Transverse colon (tissue), 4 donors: Measurements from ENCODE around the gene MDM2. TPM values are rescaled to one million over a fixed set of nuclear protein-coding genes. Genes with fewer than 3 reads are reported as not detected.

ENCODE experiments used
- DNase-seq: peaks from one replicate; pipeline ENCODE4 v3.0.0-alpha.2; 2019
- H3K27ac ChIP-seq, 4 donors: fragments of 200-600 bp; sonication (generic); 2 replicates each; pipeline ENCODE4 v1.5.1; 2016 to 2018; ENCODE audit warnings: inconsistent platforms in 4 of 4
- H3K27me3 ChIP-seq: fragments of 200-600 bp; sonication (generic); 2 replicates; pipeline ENCODE4 v1.5.1; 2017; ENCODE audit warnings: inconsistent platforms
- H3K36me3 ChIP-seq, 4 donors: fragments of 200-600 bp; sonication (generic); 2 replicates each; pipeline ENCODE4 v1.5.1; 2017 to 2019; ENCODE audit warnings: inconsistent platforms in 4 of 4
- H3K4me1 ChIP-seq, 4 donors: fragments of 200-600 bp; sonication (generic); 2 replicates each; pipeline ENCODE4 v1.5.1; 2017 to 2020; ENCODE audit warnings: inconsistent platforms in 4 of 4
- H3K4me3 ChIP-seq, 4 donors: fragments of 200-600 bp; sonication (generic); 1 replicate in 1 of 4; 2 replicates in 3 of 4; pipeline versions ENCODE4 v1.5.1 to v1.6.1; 2017 to 2019; ENCODE audit warnings: inconsistent platforms in 4 of 4
- H3K9me3 ChIP-seq, 2 donors: fragments of 200-600 bp; sonication (generic); 2 replicates each; pipeline ENCODE4 v1.5.1; 2017 to 2019; ENCODE audit warnings: inconsistent platforms in 2 of 2
- EP300 ChIP-seq: sonication (generic); formaldehyde crosslinking; IDR thresholded peaks from one replicate; pipeline ENCODE4 v1.6.1; 2017; ENCODE audit warnings: antibody characterized with exemption, low read depth
- POLR2A ChIP-seq: fragments of 450-650 bp; IDR thresholded peaks from one replicate; pipeline ENCODE4 v1.6.1; 2016; ENCODE audit warnings: antibody characterized with exemption, mild to moderate bottlenecking, moderate library complexity
- POLR2AphosphoS5 ChIP-seq, 3 donors: sonication (generic); formaldehyde crosslinking; IDR thresholded peaks; one replicate each; pipeline ENCODE4 v1.6.1; 2016; ENCODE audit warnings: antibody characterized with exemption in 3 of 3
- WGBS, 2 donors: methylation state at CpG; one replicate each; pipeline ENCODE4 v1.1.5; 2018; ENCODE audit warnings: low coverage in 1 of 2; 5-methylcytosine and 5-hydroxymethylcytosine counted together
- in situ Hi-C, 4 donors: fragments of 200-750 bp; cut with MboI; loops; one replicate each; pipeline versions ENCODE4 v1.15.0 to v1.15.1; 2017; ENCODE audit warnings: low sequenced_read_pairs in 3 of 4, low pct_ligation_motif_present in 1 of 4, low pct_unique_long_range_greater_than_20kb in 1 of 4
- intact Hi-C: fragments of 100-400 bp; cut with DNase I; formaldehyde crosslinking; loops from one replicate; pipeline ENCODE4 v1.15.1; 2023; ENCODE audit warnings: low total_unique reads
- total RNA-seq, 4 donors: library from RNA; depleted of rRNA; stranded (reverse); fragments of >200 nt; gene quantifications; one replicate each; pipeline ENCODE4 v1.1.0, GENCODE V29; 2016
- TF ChIP-seq, protein P1 (sequence below), 5 experiments: fragments of 200-600 bp in 3 of 5; fragments of 450-650 bp in 2 of 5; sonication (generic) in 3 of 5; IDR thresholded peaks; 1 replicate in 2 of 5; 2 replicates in 3 of 5; pipeline ENCODE4 v1.5.1; 2016 to 2017; ENCODE audit warnings: antibody characterized with exemption in 5 of 5, inconsistent platforms in 3 of 5, mild to moderate bottlenecking in 2 of 5, moderate library complexity in 1 of 5

The MDM2 gene
- total RNA-seq, 4 donors from 2014 or later = 45.7 to 291 (median 220) TPM

DNA sequence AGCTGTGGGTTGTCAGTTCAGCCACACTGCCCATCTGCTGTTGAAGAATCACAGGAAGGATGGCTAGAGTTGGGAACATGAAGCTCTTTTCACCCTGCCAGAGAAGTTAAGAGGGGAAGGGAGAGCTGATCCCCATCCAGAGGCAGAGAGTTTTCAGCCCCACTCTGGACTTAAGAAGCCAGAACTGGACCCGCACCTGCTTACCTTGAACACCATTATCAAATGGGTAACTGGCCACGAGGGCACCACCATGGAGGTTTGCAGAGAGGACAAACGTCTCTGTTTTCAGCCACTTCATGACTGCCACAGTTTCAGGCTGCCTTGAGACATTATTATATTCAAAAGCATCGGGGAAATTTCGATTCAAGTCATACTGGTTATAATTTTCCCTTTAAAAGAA is 62.0 kb downstream of the MDM2 start:
- Histone ChIP-seq H3K36me3 (peaks cover 0 to 7% (median 3%) of the 10 kb centered on the region in 4 donors), H3K4me1 (no peaks in the 10 kb centered on the region), H3K4me3 (no peak overlapping the region), H3K27me3 (no peaks in the 10 kb centered on the region), H3K9me3 (no peaks in the 10 kb centered on the region), H3K27ac (no peak overlapping the region)
- DNase-seq = no peak
- in situ Hi-C loops = loop anchor here in 1 of 4 donors (25.0 kb wide), 2 partner anchors 192 to 392 kb away; no protein-coding TSS in a partner anchor
- intact Hi-C loops = no loop called here
- WGBS, 2 donors = 89% methylated on average over 4 to 5 of the region's 5 CpGs
- TF ChIP-seq EP300 = no peak
- TF ChIP-seq, protein P1, sequence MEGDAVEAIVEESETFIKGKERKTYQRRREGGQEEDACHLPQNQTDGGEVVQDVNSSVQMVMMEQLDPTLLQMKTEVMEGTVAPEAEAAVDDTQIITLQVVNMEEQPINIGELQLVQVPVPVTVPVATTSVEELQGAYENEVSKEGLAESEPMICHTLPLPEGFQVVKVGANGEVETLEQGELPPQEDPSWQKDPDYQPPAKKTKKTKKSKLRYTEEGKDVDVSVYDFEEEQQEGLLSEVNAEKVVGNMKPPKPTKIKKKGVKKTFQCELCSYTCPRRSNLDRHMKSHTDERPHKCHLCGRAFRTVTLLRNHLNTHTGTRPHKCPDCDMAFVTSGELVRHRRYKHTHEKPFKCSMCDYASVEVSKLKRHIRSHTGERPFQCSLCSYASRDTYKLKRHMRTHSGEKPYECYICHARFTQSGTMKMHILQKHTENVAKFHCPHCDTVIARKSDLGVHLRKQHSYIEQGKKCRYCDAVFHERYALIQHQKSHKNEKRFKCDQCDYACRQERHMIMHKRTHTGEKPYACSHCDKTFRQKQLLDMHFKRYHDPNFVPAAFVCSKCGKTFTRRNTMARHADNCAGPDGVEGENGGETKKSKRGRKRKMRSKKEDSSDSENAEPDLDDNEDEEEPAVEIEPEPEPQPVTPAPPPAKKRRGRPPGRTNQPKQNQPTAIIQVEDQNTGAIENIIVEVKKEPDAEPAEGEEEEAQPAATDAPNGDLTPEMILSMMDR (IDR thresholded peaks at IDR 0.05) = no peak
- no peak for TF ChIP-seq POLR2A
- TF ChIP-seq POLR2AphosphoS5 (IDR thresholded peaks at IDR 0.05) = no peak

DNA sequence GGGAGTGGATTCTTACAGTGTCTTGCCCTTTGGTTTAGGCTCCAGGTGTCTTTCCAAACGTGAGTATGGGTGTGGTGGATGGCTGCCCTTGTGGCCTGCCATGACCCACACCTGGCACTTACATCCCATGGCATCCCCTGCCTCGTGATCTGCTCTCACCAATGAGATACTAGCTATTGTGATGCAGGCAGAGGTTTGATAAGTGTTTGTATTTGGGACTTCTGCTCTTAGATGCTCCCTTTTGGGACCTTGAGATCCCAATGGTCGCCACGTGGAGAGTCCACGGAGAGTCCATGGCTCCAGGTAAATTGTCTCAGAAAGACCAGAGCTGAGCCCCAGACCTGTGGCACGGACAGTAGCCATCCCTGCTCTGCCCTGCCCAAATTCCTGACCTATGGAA is 62.5 kb downstream of the MDM2 start:
- Histone ChIP-seq H3K4me1 (no peaks in the 10 kb centered on the region), H3K36me3 (peaks cover 0 to 7% (median 3%) of the 10 kb centered on the region in 4 donors), H3K27me3 (no peaks in the 10 kb centered on the region), H3K4me3 (no peak overlapping the region), H3K9me3 (no peaks in the 10 kb centered on the region), H3K27ac (no peak overlapping the region)
- no peak for DNase-seq
- in situ Hi-C loops = loop anchor here in 1 of 4 donors (25.0 kb wide), 2 partner anchors 192 to 392 kb away; no protein-coding TSS in a partner anchor
- intact Hi-C loops = no loop called here
- TF ChIP-seq POLR2A (no peak), EP300 (no peak), POLR2AphosphoS5 (IDR thresholded peaks at IDR 0.05) (no peak)
- TF ChIP-seq, protein P1 (IDR thresholded peaks at IDR 0.05) = no peak
- 83% methylated on average over 6 of the region's 6 CpGs; no CpG with 5 or more reads in 1 of the 2 donors for WGBS, 2 donors

DNA sequence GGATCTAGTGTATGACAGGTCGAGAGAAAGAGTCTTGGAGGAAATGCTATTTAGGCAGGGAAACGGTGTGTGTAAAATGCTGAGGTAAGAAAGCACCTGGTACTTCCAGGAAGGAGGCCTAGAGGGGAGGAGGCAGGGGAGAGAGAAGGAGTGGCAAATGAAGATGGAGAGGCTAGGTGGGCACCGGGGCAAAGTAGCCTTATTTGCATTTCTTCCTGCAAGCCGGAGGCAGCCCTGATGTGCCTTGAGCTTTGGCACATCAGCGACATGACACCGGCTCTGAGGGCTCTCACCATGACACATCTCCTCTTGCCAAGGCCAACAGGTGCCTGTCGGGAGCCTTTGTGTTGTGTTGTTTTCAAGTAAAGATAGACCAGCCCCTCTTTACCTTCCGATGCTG is 63.4 kb downstream of the MDM2 start:
- in situ Hi-C loops = loop anchor here in 1 of 4 donors (25.0 kb wide), 2 partner anchors 191 to 391 kb away; no protein-coding TSS in a partner anchor
- H3K36me3 ChIP-seq = peaks cover 0 to 7% (median 3%) of the 10 kb centered on the region in 4 donors
- 58 to 81% methylated on average over 5 to 8 of the region's 8 CpGs for WGBS, 2 donors

DNA sequence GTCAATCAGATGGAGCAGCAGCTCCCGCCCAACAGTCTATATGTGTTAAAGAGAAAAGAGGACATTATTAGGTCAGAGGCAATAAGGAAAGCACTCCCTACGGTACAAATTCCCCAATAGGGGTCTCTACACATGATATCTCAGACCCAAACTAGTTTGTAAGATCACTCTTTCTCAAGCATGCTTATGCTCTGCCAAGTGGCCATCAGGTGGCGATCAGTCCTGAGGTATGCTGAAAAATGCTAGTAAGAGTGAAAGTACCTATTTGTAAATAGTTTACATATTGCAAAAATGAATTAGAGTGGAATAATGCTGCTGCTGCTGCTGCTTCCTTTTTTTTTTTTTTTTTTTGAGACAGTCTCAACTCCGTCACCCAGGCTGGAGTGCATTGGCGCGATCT is 63.9 kb downstream of the MDM2 start:
- intact Hi-C loops = no loop called here
- Histone ChIP-seq H3K27ac (no peak overlapping the region), H3K27me3 (no peaks in the 10 kb centered on the region), H3K4me3 (no peak overlapping the region), H3K4me1 (no peaks in the 10 kb centered on the region), H3K36me3 (peaks cover 0 to 7% (median 3%) of the 10 kb centered on the region in 4 donors), H3K9me3 (no peaks in the 10 kb centered on the region)
- 80% methylated on average over 3 to 6 of the region's 6 CpGs for WGBS, 2 donors
- TF ChIP-seq, protein P1 (IDR thresholded peaks at IDR 0.05) = peak in 1 of 5 experiments; percentile 5
- TF ChIP-seq POLR2AphosphoS5 (IDR thresholded peaks at IDR 0.05) (no peak), POLR2A (no peak)
- in situ Hi-C loops = loop anchor here in 1 of 4 donors (25.0 kb wide), 2 partner anchors 190 to 390 kb away; no protein-coding TSS in a partner anchor
- DNase-seq = no peak

More for the DNA sequence above, 63.4 kb downstream of the MDM2 start:
- no peaks in the 10 kb centered on the region for H3K4me1 ChIP-seq
- TF ChIP-seq, protein P1 (IDR thresholded peaks at IDR 0.05) = no peak
- TF ChIP-seq POLR2A (no peak), EP300 (no peak), POLR2AphosphoS5 (IDR thresholded peaks at IDR 0.05) (no peak)
- H3K4me3 ChIP-seq = no peak overlapping the region
- no peak overlapping the region for H3K27ac ChIP-seq
- H3K9me3 ChIP-seq = no peaks in the 10 kb centered on the region
- no peak for DNase-seq
- H3K27me3 ChIP-seq = no peaks in the 10 kb centered on the region
- intact Hi-C loops = no loop called here
